HAP-1 (cell line): ENCODE measurements around the gene MRPL18.

Source experiments
- DNase-seq, 2 experiments: peaks; one replicate each; pipeline ENCODE4 v3.0.0-alpha.2; 2016 to 2020; ENCODE audit warnings: low spot score in 2 of 2
- H3K27me3 ChIP-seq: fragments of 250-450 bp; sonication (Bioruptor Pico); 2 replicates; pipeline ENCODE4 v1.5.1; 2020; ENCODE audit warnings: low read depth, mild to moderate bottlenecking, moderate library complexity
- H3K36me3 ChIP-seq: fragments of 250-450 bp; sonication (Bioruptor Pico); replicated peaks from 2 replicates; pipeline ENCODE4 v1.5.1; 2020; ENCODE audit warnings: mild to moderate bottlenecking
- H3K4me1 ChIP-seq: fragments of 250-450 bp; sonication (Bioruptor Pico); 2 replicates; pipeline ENCODE4 v1.5.1; 2020; ENCODE audit warnings: mild to moderate bottlenecking
- H3K4me3 ChIP-seq: fragments of 250-450 bp; sonication (Bioruptor Pico); 2 replicates; pipeline ENCODE4 v1.5.1; 2020; ENCODE audit warnings: mild to moderate bottlenecking, moderate library complexity
- H3K9me3 ChIP-seq: fragments of 250-450 bp; sonication (Bioruptor Pico); 2 replicates; pipeline ENCODE4 v1.5.1; 2020; ENCODE audit warnings: mild to moderate bottlenecking, moderate library complexity
- in situ Hi-C: fragments of 300-500 bp; cut with MboI; formaldehyde crosslinking; loops from 3 replicates; pipeline ENCODE4 v1.14.3; 2020; ENCODE audit warnings: low sequenced_read_pairs, inconsistent platforms, mixed read lengths

MRPL18 gene

GRCh38 chr6:159830501-159831372 is 40.5 kb downstream of the MRPL18 start:
- peaks cover 3% of the 10 kb centered on the region; the same call in 1 of the 2 replicates for H3K4me1 ChIP-seq

DNA sequence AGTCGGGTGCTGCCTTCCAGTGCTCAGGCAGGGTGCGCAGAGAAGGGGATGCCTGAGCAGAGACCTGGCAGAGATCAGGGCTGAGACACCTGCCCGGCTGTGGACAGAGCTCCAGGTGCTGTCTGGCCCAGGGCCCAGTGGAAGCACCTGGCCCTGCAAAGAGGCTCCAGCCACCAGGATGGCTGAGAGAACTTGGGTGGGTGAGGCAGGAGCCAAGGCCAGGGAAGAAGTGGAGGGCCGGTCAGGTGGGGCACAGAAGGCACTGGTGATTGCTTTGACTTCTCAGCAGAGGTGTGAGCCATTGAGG is 41.1 kb downstream of the MRPL18 start:
- in situ Hi-C loops: no loop called here
- DNase-seq: no peak
- Histone ChIP-seq H3K9me3 (no peaks in the 10 kb centered on the region), H3K4me1 (peaks cover 3% of the 10 kb centered on the region; the same call in 1 of the 2 replicates), H3K4me3 (no peak overlapping the region), H3K27me3 (no peaks in the 10 kb centered on the region), H3K36me3 (no peaks in the 10 kb centered on the region)

More at GRCh38 chr6:159830501-159831372, 40.5 kb downstream of the MRPL18 start:
- Histone ChIP-seq H3K27me3 (no peaks in the 10 kb centered on the region), H3K36me3 (no peaks in the 10 kb centered on the region), H3K4me3 (no peak overlapping the region), H3K9me3 (no peaks in the 10 kb centered on the region)
- DNase-seq: peak; percentile 33 to 62
- in situ Hi-C loops: no loop called here

GRCh38 chr6:159832946-159833345 is 42.7 kb downstream of the MRPL18 start:
- no peak for DNase-seq
- Histone ChIP-seq H3K4me1 (peaks cover 3% of the 10 kb centered on the region; the same call in 1 of the 2 replicates), H3K4me3 (no peak overlapping the region), H3K36me3 (no peaks in the 10 kb centered on the region), H3K9me3 (no peaks in the 10 kb centered on the region), H3K27me3 (no peaks in the 10 kb centered on the region)
- in situ Hi-C loops: no loop called here

DNA sequence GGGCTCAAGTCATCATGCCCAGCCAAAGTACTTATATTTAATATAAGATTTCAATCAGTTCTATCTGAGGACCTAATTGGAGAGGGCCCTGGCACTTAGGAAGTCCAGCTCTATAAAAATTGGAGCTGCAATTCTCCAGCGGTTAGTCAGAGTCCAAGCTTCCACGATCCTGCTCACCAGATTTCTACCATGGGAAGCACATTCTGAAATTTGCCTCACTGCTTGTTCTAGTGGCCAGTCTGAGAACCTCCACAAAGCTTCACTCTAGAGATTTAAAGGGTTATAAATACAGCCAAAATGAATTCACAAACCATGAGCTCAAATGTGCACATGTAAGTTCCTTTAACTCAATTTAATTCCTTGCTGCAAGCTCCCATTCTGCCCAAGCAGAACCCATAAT is 43.3 kb downstream of the MRPL18 start:
- in situ Hi-C loops: no loop called here
- no peaks in the 10 kb centered on the region for H3K9me3 ChIP-seq
- H3K27me3 ChIP-seq: no peaks in the 10 kb centered on the region
- H3K36me3 ChIP-seq: no peaks in the 10 kb centered on the region
- DNase-seq: no peak
- H3K4me3 ChIP-seq: no peak overlapping the region
- H3K4me1 ChIP-seq: peaks cover 3% of the 10 kb centered on the region; the same call in 1 of the 2 replicates

- no peaks in the 10 kb centered on the region for H3K36me3 ChIP-seq
- H3K27me3 ChIP-seq: no peaks in the 10 kb centered on the region
- no peaks in the 10 kb centered on the region for H3K9me3 ChIP-seq
- peaks cover 3% of the 10 kb centered on the region; the same call in 1 of the 2 replicates for H3K4me1 ChIP-seq
- in situ Hi-C loops: no loop called here
- no peak for DNase-seq
- H3K4me3 ChIP-seq: no peak overlapping the region
Measured at GRCh38 chr6:159833997-159834603, 43.8 kb downstream of the MRPL18 start.

DNA sequence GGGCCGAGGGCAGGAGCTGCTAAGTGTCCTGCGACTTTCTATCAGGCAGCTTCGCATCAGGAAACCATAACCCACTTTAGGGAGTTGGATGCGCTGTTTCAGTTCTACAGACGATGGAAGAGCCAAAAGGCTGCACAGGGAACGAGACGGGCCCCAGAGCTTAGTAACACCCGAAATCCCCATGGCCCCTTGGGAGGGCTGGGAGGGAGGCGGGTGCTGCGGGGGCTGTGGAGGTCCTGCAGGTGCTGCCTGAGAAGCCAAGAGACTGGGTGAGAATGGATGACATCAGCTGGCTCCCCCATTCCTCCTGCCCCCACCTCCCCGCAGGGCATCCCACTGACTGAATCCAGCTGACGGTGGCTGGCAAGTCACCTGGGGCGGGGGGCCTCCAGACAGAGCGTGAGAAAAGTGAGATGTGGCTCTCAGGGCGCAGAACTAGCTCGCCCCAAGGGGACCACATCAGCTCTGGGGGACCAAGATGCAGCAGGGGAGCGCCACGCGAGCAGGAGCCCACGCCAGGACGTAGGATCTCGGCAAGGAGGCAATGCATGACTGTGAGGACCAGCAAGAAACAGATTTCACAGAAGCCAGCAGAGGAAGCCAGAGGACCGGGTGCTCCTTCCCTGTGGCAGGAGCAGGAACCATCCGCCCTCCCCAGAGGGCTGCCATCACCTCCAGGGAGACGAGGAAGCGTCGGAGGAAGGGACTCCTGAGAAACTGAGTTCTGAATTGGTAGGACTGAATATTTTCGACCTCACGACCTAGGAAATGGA is 46.6 kb downstream of the MRPL18 start:
- H3K4me3 ChIP-seq: no peak overlapping the region
- DNase-seq: no peak
- no peaks in the 10 kb centered on the region for H3K4me1 ChIP-seq
- no peaks in the 10 kb centered on the region for H3K9me3 ChIP-seq
- no peaks in the 10 kb centered on the region for H3K27me3 ChIP-seq
- in situ Hi-C loops: no loop called here
- no peaks in the 10 kb centered on the region for H3K36me3 ChIP-seq

GRCh38 chr6:159837511-159837910 is 47.2 kb downstream of the MRPL18 start:
- Histone ChIP-seq H3K36me3 (no peaks in the 10 kb centered on the region), H3K4me3 (no peak overlapping the region), H3K4me1 (no peaks in the 10 kb centered on the region), H3K9me3 (no peaks in the 10 kb centered on the region), H3K27me3 (no peaks in the 10 kb centered on the region)
- DNase-seq: no peak
- in situ Hi-C loops: no loop called here

GRCh38 chr6:159838020-159838744 is 47.9 kb downstream of the MRPL18 start:
- Histone ChIP-seq H3K4me3 (no peak overlapping the region), H3K27me3 (no peaks in the 10 kb centered on the region), H3K9me3 (no peaks in the 10 kb centered on the region), H3K4me1 (no peaks in the 10 kb centered on the region), H3K36me3 (no peaks in the 10 kb centered on the region)
- no peak for DNase-seq
- in situ Hi-C loops: no loop called here

DNA sequence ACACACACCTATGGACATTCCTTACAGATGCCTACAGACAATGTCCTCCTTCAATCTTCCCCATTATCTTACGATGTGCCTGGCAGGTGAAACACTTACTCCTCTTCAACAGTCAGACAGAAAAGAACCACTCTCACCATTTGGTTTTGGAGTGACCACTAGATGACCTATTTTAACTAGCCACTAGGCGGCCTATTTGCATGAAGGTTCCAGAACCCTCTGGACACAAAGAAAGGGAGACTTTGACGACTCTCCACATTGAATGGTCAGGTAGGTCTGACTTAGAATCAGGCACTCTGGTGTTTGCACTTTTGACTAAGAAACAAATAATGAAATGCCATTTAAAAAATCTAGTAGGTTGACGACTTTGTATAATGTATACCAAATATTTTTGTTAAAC is 51.8 kb downstream of the MRPL18 start:
- Histone ChIP-seq H3K4me3 (no peak overlapping the region), H3K4me1 (no peaks in the 10 kb centered on the region), H3K27me3 (no peaks in the 10 kb centered on the region), H3K36me3 (no peaks in the 10 kb centered on the region), H3K9me3 (no peaks in the 10 kb centered on the region)
- in situ Hi-C loops: no loop called here
- no peak for DNase-seq

DNA sequence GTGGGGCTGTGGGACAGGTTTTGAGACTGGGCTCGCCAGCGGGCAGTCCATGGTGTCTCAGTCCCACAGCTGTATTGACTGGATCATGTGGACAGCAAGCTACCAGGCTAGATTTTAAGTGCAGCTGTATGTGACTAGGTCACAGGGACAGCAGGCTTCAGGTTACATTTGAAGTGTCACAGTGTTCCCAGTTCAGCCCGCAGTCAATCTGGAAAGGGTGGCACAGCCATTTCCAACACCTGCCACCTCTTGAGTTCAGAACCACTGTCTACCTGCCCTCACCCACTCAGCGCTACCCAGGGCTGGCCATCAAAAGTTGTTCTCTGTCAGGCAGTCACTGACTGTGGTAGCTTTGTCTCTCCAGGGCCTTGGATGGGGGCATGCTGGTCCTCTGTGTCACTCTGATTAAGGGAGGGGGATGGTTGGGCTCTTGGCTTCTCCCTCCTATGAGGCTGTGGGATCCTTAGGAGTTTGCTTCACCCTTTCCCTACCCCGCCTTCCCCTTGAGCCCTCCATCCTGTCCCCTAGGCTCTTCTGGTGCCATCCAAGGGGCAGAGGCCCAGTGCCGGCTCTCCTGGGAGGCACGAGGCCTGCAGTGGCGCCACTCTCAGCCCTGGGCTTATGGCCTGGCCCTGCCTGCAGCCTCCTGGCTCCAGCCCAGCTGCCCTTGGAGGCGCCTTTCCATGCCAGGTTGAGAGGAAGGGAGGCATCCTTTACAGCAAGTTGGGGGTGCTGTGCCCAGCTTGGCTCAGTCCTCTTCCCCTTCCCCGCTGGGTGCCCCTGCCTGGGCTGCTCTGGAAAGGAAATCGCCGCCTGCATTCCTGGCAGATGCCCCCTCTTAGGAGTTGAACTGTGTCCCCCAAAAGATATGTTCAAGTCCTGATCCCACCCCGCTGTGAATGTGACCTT is 54.7 kb downstream of the MRPL18 start:
- DNase-seq: no peak
- in situ Hi-C loops: no loop called here
- Histone ChIP-seq H3K36me3 (no peaks in the 10 kb centered on the region), H3K4me1 (no peaks in the 10 kb centered on the region), H3K27me3 (no peaks in the 10 kb centered on the region), H3K4me3 (no peak overlapping the region), H3K9me3 (peaks cover 6% of the 10 kb centered on the region; the same call in 1 of the 2 replicates)
